M059J (cell line): ENCODE measurements around the gene TCF4. TPM values are rescaled to one million over a fixed set of nuclear protein-coding genes. Genes with fewer than 3 reads are reported as not detected.
A peak's percentile ranks its signal among the peaks of the same experiment; 100 is the strongest.
"Not testable (repeated sequence)": the region's sequence is repeated elsewhere in the genome, so short reads cannot be mapped to it uniquely, and the experiment has no call there.

ENCODE experiments used
- DNase-seq: peaks from one replicate; pipeline ENCODE4 v3.0.0-alpha.2; 2012; ENCODE audit warnings: low read depth
- total RNA-seq: library from RNA; depleted of rRNA; stranded (reverse); fragments of >200 nt; shearing (Covaris generic); gene quantifications from 2 replicates; pipeline ENCODE4 v1.2.3, GENCODE V29; 2014

Gene TCF4
- total RNA-seq, 1 experiment from 2014 or later: 57.2 TPM

GRCh38 chr18:55475916-55476315, 112.1 kb downstream of the TCF4 start:
- no peak for DNase-seq

- DNase-seq: no peak
Observed at GRCh38 chr18:55475467-55475866, 112.5 kb downstream of the TCF4 start.

- no peak for DNase-seq
Observed at GRCh38 chr18:55473560-55473959, 114.4 kb downstream of the TCF4 start.

- no peak for DNase-seq
Observed at GRCh38 chr18:55473058-55473457, 114.9 kb downstream of the TCF4 start.

GRCh38 chr18:55470826-55471225, 117.2 kb downstream of the TCF4 start:
- no peak for DNase-seq

- not testable (repeated sequence) for DNase-seq
Observed at GRCh38 chr18:55469134-55469533, 118.9 kb downstream of the TCF4 start.

GRCh38 chr18:55466789-55467188, 121.2 kb downstream of the TCF4 start:
- no peak for DNase-seq

- no peak for DNase-seq
Observed at GRCh38 chr18:55465313-55465712, 122.7 kb downstream of the TCF4 start.

- DNase-seq: no peak
Observed at GRCh38 chr18:55464581-55464980, 123.4 kb downstream of the TCF4 start.

- DNase-seq: no peak
Observed at GRCh38 chr18:55462652-55463051, 125.3 kb downstream of the TCF4 start.

GRCh38 chr18:55461848-55462247, 126.1 kb downstream of the TCF4 start:
- DNase-seq: no peak

GRCh38 chr18:55458456-55459203, 129.4 kb downstream of the TCF4 start:
- no peak for DNase-seq

- no peak for DNase-seq
Observed at GRCh38 chr18:55457028-55457427, 131.0 kb downstream of the TCF4 start.

- DNase-seq: peak; percentile 41
Observed at GRCh38 chr18:55455938-55456337, 132.1 kb downstream of the TCF4 start.

- peak; percentile 31 for DNase-seq
Observed at GRCh38 chr18:55453186-55453585, 134.8 kb downstream of the TCF4 start.

GRCh38 chr18:55452123-55452611, 135.8 kb downstream of the TCF4 start:
- peak; percentile 67 for DNase-seq

GRCh38 chr18:55449412-55450140, 138.4 kb downstream of the TCF4 start:
- no peak for DNase-seq

- DNase-seq: no peak
Observed at GRCh38 chr18:55448420-55448819, 139.6 kb downstream of the TCF4 start.

- no peak for DNase-seq
Observed at GRCh38 chr18:55447672-55448018, 140.3 kb downstream of the TCF4 start.

GRCh38 chr18:55446996-55447671, 140.9 kb downstream of the TCF4 start:
- DNase-seq: no peak

- DNase-seq: no peak
Observed at GRCh38 chr18:55444536-55444935, 143.5 kb downstream of the TCF4 start.

- no peak for DNase-seq
Observed at GRCh38 chr18:55443776-55444175, 144.2 kb downstream of the TCF4 start.

- DNase-seq: no peak
Observed at GRCh38 chr18:55442561-55442960, 145.4 kb downstream of the TCF4 start.
